HG02840 (cell line): Measurements from ENCODE around the gene ACSS3.
"Not testable (repeated sequence)": the region's sequence is repeated elsewhere in the genome, so short reads cannot be mapped to it uniquely, and the experiment has no call there.

Experiments
- ATAC-seq: cut with Tn5 transposase; IDR thresholded peaks from one replicate; pipeline ENCODE4 v1.9.1; 2021; ENCODE audit warnings: mild to moderate bottlenecking, moderate library complexity, moderate number of reproducible peaks; ENCODE audit not compliant: unreplicated experiment, low FRiP score

ACSS3 gene

GRCh38 chr12:81162391-81163136, 84.7 kb downstream of the ACSS3 start:
- ATAC-seq, result no peak

GRCh38 chr12:81164827-81165226, 86.9 kb downstream of the ACSS3 start:
- no peak for ATAC-seq

DNA sequence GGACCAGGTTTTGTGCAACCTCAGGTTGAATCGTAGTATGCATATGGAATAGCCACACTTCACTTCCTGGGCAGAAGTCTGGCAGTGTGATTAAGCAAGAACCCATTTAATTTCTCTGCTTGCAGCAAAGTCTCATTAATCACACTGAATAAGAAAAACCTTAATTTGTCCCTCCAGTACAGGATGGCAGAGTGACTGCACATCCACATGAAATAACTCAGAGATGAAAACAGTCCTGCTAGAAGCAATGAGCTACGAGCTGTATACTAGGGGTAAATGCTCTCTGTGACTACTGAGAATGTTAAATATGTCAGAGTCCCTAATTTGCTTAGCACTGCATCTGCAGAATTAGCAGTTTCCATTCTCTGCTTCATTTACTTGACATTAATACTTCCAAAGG, 88.9 kb downstream of the ACSS3 start:
- no peak for ATAC-seq

DNA sequence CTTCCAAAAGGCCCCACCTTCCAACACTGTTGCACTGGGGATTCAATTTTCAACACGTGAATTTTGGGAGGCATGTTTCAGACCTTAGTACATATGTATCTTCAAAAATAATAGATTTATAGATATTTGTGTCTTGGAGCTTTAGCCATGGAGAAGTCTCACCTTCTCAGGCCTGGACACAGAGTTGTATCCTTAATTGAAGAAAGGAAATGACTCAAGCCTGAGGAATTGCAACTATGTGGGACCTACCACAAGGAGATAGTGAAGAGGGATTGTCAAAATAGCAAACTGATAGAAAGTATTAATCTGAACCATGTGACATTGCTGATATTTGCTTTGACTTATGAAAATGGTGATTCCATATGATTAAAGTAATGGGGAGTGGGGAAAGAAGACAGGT, 89.8 kb downstream of the ACSS3 start:
- ATAC-seq, result no peak

- no peak for ATAC-seq
Observed at GRCh38 chr12:81168445-81168844, 90.6 kb downstream of the ACSS3 start.

DNA sequence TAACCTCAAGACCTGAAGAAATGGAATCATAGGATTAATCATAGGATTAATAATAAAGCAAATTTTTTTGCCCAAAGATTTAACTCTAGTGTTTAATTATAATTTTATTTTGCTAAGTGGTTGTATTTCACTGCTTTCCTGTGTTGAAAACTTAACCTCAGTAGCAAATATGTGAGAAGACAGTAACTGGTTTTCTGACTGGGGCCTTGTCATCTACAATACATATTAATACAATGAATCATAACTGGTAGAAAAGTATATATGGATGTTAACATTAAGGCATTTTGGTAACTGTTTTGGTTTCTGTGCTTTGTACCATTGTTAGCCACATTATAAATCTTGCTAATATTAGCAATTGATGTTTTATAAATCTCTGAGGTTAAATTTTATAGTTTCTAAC, 92.2 kb downstream of the ACSS3 start:
- no peak for ATAC-seq

GRCh38 chr12:81172851-81173250, 95.0 kb downstream of the ACSS3 start:
- no peak for ATAC-seq

- ATAC-seq, result no peak
Observed at GRCh38 chr12:81174664-81175063, 96.8 kb downstream of the ACSS3 start.

DNA sequence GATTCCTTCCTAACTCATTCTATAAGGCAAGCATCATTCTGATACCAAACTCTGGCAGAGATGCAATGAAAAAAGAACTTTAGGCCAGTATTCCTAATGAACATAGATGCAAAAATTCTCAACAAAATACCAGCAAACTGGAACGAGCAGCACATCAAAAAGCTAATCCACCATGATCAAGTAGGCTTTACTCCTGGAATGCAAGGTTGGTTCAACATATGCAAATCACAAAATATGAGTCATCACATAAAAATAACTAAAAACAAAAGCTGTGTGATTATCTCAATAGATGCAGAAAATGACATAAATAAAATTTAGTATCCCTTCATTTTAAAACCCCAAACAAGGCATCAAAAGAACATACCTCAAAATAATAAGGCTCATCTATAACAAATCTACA, 98.9 kb downstream of the ACSS3 start:
- no peak for ATAC-seq

DNA sequence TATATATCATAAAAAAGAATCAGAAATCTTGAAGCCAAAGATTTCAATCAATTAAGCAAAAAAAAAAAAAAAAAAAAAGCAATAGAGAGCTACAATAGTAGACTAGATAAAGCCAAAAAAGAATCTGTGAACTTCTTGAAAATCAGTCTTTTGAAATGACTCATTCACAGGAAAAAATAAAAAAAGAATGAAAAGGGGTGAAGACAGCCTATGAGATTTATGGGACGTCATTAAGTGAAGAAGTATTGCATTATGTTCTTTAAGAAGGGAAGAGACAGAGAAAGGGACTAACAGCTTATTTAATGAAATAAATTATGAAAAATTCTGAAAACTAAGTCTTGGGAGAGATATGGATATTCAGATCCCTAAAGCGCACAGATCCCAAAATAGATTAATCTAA, 103.8 kb downstream of the ACSS3 start:
- ATAC-seq, result no peak

- ATAC-seq, result no peak
Observed at GRCh38 chr12:81187686-81188085, 109.8 kb downstream of the ACSS3 start.

- no peak for ATAC-seq
Observed at GRCh38 chr12:81196595-81196994, 118.7 kb downstream of the ACSS3 start.

DNA sequence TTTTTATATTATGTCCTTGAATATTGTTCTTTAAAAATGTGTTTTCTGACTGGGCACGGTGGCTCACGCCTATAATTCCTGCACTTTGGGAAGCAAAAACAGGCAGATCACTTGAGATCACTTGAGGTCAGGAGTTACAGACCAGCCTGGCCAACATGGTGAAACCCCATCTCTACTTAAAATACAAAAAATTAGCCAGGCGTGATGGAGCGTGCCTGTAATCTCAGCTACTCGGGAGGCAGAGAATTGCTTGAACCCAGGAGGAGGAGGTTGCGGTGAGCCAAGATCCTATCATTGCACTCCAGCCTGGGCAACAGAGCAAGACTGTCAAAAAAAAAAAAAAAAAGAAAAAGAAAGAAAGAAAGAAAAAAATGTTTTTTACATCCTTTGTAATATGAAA, 122.7 kb downstream of the ACSS3 start:
- not testable (repeated sequence) for ATAC-seq

GRCh38 chr12:81203671-81204204, 125.9 kb downstream of the ACSS3 start:
- ATAC-seq, result no peak

- ATAC-seq, result no peak
Observed at GRCh38 chr12:81205416-81205815, 127.5 kb downstream of the ACSS3 start.

DNA sequence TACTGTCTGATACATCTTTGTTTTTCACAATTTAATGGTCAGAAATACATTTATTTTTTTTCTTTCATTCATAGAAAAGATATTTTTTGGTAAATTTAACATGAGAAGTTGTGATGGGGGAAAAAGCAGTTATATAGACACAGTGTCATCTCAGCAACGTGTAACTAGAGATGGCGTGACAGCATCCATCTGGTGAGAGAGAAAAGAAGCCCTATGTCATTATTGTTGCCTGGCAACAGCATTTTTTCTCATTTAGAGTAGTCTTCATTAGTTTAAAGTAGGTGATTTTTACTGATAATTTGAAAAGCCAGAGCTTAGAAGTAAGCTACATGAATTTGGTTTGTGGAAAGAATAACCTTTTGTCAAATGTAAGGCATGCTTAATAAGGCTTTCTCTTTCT, 128.6 kb downstream of the ACSS3 start:
- no peak for ATAC-seq

DNA sequence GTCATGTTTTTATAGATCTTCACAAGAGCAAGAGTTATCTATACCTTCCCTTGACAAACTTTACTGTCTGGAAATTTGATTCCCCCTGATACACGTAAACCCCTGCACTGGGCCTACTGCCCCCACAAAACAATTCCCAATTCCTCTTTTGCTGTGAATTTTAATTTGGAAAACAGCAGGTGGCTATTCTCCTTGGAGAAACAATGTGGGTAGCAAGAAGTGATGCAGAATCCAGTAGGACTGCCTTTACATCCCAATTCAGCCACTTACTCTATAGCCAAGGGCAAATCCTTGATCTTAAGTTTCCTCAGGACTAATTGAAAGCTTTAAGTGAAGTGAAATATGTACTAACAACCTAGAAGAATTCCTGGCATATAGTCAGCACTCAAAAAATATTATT, 129.3 kb downstream of the ACSS3 start:
- ATAC-seq, result no peak

- ATAC-seq, result no peak
Observed at GRCh38 chr12:81207664-81208063, 129.8 kb downstream of the ACSS3 start.

DNA sequence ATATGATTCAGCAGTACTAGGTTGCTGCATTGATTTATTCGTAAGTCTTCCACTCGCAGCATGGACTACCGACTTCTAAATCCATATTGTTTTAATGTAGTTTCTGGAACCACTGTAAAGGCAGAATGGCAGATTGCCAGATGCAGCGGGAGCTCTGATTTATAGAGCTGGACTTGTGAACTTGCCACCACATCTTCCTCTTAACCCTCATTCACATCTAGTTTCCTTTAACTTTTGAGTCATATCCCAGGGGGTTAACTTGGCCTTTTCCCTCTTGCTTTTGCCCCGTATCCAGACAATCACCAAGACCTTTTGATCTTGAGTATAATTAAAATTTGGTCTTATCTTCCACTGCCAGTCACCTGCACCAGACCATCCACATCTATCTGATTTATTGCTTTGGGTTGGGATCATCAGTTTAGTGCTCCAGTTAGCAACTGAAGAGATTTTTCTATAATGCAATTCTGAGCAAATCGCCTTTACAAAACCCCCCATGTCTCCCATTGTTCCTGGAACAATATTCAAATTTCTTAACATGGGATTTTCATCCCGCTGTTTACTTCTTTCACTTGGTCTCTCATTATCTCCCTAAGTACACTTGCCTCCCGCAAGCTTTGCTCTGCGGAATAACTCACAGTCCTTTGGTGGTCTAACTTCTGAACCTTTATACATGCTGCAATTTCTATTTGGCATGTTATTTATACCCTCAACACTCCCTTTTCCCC, 130.5 kb downstream of the ACSS3 start:
- ATAC-seq, result no peak

DNA sequence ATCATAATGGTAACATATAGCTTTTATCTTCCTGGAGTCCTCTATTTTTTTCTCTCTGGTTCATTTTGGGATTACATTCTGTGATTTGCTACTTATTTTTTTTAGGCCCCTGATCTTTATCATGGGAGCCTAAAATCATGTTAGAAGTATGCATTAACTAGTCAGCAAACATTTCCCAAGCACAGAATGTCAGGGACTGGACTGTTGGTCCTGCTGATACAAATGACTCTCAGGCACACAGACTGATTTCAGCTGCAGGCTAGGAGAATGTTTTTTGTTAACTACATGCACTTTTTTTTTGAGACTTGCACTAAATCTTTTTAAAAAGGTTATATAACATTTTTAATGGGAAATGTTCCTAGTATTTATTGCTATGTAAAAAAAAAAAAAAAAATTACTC, 131.1 kb downstream of the ACSS3 start:
- ATAC-seq, result no peak

GRCh38 chr12:81209772-81210225, 131.9 kb downstream of the ACSS3 start:
- not testable (repeated sequence) for ATAC-seq

- no peak for ATAC-seq
Observed at GRCh38 chr12:81211306-81211705, 133.4 kb downstream of the ACSS3 start.
